Measurements from ENCODE around the gene NUDT7. TPM values are rescaled to one million over a fixed set of nuclear protein-coding genes. Genes with fewer than 3 reads are reported as not detected.

Gene NUDT7
- total RNA-seq, 2 experiments from 2014 or later, result 4.3 to 5.5 TPM

DNA sequence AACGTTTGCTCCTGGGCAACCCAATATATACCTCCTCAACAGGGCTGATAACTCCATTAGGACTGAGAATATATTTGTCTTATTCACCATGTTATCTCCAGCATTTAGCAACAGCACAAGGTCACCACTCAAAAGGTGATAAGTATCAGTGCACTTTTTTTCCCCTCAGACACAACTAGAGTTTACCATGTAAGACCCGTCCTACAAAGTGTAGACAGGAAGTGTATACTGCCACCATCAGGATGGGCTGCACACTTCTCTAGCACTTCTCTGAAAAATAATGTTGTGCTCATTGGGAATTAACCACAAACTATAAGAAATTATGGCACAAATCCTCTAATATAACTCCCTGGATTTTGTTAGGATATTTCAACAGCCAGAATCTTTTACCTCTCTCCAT, 60.4 kb downstream of the NUDT7 start:
- peaks cover 27% of the 10 kb centered on the region for H3K27me3 Mint-ChIP-seq
- H3K36me3 Mint-ChIP-seq, result no peaks in the 10 kb centered on the region
- no peaks in the 10 kb centered on the region for H3K4me1 Mint-ChIP-seq
- H3K9me3 Mint-ChIP-seq, result no peaks in the 10 kb centered on the region
- no peak for DNase-seq
- no peak overlapping the region for H3K27ac Mint-ChIP-seq
- H3K4me3 Mint-ChIP-seq, result no peak overlapping the region

DNA sequence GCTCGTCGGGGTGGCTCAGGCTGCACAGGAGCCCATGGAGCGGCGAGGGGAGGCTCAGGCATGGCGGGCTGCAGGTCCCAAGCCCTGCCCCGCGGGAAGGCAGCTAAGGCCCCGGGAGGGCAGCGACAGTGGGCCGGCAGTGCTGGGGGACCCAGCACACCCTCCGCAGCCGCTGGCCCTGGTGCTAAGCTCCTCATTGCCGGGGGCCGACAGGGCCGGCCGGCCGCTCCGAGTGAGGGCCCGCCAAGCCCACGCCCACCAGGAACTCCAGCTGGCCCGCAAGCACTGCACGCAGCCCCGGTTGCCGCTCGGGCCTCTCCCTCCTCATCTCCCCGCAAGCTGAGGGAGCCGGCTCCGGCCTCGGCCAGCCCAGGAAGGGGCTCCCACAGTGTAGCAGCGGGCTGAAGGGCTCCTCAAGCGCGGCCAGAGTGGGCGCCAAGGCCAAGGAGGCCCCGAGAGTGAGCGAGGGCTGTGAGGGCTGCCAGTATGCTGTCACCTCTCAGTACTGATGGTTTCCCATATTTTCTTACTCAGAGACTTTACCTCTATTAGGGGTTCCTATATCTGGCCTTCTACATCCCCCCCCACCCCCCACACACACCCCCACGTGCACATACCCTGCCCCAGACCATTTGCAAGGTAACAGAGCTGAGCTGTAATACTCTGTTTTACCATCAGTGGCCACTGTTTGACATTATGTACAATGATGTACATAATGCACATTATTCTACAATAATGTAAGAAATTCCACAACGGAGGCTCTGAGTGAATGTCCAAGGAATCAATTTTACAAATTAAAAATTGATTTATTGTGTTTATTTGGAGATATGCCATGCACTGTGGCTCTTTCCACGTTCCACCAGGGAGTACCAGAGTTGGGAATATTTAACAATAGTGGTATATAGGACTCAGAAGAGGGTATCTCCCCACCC, 62.4 kb downstream of the NUDT7 start:
- Mint-ChIP-seq H3K36me3 (no peaks in the 10 kb centered on the region), H3K4me3 (no peak overlapping the region), H3K4me1 (peaks cover 6% of the 10 kb centered on the region), H3K27ac (no peak overlapping the region), H3K9me3 (no peaks in the 10 kb centered on the region), H3K27me3 (peaks cover 41% of the 10 kb centered on the region)
- no peak for DNase-seq

DNA sequence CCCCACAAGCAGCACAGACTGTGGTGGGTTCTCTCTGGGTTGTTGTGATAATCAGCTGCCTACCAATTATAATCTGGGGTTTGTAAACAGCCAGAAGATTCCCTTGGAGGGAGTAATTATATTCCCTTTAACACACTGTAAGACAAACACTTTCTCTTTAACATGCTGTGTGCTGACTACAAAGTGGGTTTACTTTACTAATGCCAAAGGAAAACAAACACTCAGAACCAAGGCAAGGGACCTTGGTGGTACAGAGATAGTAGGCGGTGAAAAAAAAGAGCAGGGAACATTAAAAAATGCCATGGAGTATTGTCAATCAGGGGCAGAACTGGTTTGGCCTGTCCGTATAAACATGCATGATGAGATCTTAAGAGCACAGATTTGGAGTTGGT, 63.1 kb downstream of the NUDT7 start:
- H3K27ac Mint-ChIP-seq, result no peak overlapping the region
- no peaks in the 10 kb centered on the region for H3K9me3 Mint-ChIP-seq
- H3K36me3 Mint-ChIP-seq, result no peaks in the 10 kb centered on the region
- H3K27me3 Mint-ChIP-seq, result peaks cover 46% of the 10 kb centered on the region
- DNase-seq, result no peak
- no peak overlapping the region for H3K4me3 Mint-ChIP-seq
- H3K4me1 Mint-ChIP-seq, result peaks cover 6% of the 10 kb centered on the region

DNA sequence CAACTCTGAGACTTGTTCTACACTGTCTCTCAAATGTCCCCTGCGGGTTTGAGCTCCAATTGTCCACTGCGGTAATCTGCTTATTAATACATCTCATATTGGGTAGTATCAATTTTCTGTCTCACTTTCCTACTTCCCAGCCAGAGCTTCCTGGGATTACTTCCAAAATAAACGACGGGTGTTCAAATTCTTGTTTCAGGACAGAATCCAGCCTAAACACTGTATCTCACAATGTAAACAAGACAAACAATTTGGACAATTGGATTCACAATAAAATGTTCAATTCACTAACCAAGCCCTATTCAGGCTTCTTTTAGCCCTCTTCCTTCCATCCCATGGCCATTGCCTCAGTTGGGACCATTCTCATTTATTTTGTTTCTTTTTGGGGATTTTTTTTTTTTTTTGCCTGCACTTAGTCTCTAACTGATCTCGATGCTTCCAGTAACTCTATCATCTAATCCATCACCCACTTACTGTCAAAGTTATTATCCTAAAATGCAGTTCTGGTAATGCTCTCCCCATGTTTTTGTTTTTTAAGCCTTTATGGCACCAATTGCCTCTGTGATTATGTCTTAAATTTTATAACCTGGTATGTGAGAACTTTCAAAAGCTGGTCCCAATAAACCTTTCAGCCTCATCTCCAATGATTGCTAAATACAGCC, 64.0 kb downstream of the NUDT7 start:
- H3K27me3 Mint-ChIP-seq, result peaks cover 56% of the 10 kb centered on the region
- H3K9me3 Mint-ChIP-seq, result no peaks in the 10 kb centered on the region
- no peak overlapping the region for H3K4me3 Mint-ChIP-seq
- no peak for DNase-seq
- H3K36me3 Mint-ChIP-seq, result no peaks in the 10 kb centered on the region
- no peak overlapping the region for H3K27ac Mint-ChIP-seq
- H3K4me1 Mint-ChIP-seq, result peaks cover 6% of the 10 kb centered on the region

DNA sequence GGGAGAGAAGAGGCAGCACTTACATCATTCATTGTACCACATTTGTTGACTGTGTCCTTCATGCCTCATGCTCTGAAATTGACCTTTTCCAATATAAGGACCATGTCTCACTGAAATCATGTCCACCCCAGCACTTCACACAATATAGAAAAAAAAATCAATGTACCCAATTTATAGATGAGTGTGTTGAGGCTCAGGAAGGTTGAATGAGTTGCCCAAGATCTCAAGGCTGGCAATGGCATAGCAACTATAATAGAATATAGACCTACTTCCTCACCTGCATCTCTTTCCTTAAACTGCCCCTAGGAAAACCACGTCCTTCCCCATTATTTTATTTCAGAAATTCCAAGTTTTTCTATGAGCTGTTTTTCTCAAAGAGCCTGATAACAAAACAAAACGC, 65.1 kb downstream of the NUDT7 start:
- H3K36me3 Mint-ChIP-seq, result no peaks in the 10 kb centered on the region
- peaks cover 67% of the 10 kb centered on the region for H3K27me3 Mint-ChIP-seq
- no peak overlapping the region for H3K4me3 Mint-ChIP-seq
- H3K9me3 Mint-ChIP-seq, result no peaks in the 10 kb centered on the region
- H3K4me1 Mint-ChIP-seq, result peaks cover 6% of the 10 kb centered on the region
- no peak for DNase-seq
- no peak overlapping the region for H3K27ac Mint-ChIP-seq

DNA sequence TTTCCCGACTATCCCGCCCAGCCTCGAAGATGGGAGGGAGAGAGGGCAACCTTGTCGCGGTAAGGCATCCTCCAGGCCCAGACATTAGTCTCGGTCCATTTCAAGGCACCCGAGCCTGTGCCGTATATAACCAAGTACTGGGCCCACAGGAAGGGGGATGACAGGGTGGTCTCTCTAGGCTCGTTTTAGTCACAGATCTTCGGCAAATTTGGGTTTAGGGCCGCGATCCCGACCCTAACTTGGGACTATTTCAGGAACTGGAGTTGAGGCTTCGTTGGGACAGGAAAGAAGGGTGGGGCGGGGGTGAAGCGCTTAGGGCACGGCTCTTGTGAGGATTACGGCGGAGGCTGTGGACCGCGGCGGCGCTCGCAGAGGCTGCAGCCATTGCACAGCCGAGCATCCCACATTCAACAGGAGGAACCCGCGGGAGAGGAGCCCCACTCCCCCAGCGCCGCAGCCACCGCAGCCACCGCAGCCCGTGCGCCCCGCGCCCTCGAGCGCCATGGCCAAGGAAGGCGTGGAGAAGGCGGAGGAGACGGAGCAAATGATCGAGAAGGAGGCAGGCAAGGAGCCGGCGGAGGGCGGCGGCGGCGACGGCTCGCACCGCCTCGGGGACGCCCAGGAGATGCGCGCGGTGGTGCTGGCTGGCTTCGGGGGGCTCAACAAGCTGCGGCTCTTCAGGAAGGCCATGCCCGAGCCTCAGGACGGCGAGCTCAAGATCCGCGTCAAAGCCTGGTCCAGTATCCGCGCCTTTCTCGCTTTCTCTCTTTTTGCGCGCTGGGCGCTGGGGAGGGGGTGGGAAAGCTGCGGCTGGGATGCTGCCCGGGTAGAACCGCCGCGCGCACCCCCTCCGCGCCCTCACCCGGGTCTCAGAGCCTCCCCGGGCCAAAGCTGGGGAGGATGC, 66.1 kb downstream of the NUDT7 start, which contains the start of gene VAT1L:
VAT1L (plus strand) TSS at position 384 of the 904 bp plus-strand sequence; CDS start at position 503, 119 bp downstream.
- Mint-ChIP-seq H3K9me3 (no peaks in the 10 kb centered on the region), H3K4me3 (peak within 1 kb of the TSS; percentile 67), H3K4me1 (peaks cover 6% of the 10 kb centered on the region), H3K36me3 (no peaks in the 10 kb centered on the region), H3K27me3 (peaks cover 67% of the 10 kb centered on the region), H3K27ac (no peak within 1 kb of the TSS)
- peak; percentile 9 for DNase-seq

DNA sequence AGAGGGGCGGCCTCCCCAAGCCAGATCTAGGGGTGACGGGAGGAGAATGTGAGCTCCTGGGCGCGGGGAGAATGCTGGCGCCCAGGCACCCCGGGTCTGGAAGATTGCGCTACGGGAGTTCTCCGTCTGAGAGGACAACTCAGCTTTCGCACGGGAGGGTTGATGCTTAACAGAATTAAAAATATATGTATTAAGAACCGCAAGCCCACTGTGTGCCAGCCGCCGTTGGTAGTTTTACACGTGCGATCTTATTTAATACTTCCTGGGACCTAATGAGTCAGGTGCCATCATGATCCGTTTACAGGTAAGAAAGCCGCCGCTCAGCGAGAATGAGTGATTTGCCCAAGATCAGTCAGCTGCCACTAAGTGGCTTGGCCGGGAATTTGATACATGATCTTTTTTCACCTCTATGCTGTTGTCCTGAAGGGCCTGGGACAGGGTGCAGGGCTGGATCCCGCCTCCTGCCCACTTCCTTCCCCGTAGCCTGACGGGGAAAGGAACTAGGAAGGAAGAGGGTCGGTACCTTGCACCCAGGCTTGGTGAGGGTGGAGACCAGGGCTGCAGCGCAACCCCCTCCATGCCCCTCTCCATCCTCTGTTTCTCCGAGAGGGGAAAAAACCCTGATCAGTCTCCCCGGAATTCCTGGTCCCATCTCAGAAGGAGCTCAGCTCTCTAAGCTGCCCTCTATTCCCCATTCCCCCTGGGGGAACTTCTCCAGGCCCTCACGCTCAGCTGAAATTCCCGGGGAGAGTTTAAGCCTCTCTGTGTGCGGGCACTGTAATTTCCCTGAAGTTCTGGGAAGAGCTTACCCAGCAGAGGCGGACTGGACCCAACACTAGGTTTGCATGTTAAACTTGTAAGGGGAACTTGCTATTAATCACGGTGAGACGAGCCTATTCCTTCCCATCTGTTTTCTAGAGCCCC, 67.0 kb downstream of the NUDT7 start:
- peaks cover 67% of the 10 kb centered on the region for H3K27me3 Mint-ChIP-seq
- no peak overlapping the region for H3K27ac Mint-ChIP-seq
- no peak overlapping the region for H3K4me3 Mint-ChIP-seq
- peaks cover 6% of the 10 kb centered on the region for H3K4me1 Mint-ChIP-seq
- H3K9me3 Mint-ChIP-seq, result no peaks in the 10 kb centered on the region
- no peak for DNase-seq
- H3K36me3 Mint-ChIP-seq, result no peaks in the 10 kb centered on the region

DNA sequence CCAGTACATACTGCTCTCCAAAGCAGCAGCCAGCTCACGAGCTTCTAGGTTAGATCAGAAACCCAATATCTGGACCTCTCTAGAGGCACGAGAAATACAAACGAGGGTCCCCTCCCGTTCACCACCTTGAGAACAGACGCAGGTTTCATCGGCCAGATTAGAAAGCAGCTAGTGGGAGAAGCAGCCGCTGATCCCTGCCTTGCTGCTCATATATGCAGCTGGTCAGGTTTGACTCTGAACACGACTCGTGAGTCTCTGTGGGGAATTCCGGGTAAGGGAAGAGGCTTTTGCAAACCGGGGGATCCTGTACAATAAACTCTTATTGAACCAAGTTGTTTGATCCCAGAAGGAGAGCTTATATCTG, 67.7 kb downstream of the NUDT7 start:
- no peak for DNase-seq
- Mint-ChIP-seq H3K36me3 (no peaks in the 10 kb centered on the region), H3K4me1 (peaks cover 6% of the 10 kb centered on the region), H3K4me3 (no peak overlapping the region), H3K27me3 (peaks cover 67% of the 10 kb centered on the region), H3K27ac (no peak overlapping the region), H3K9me3 (no peaks in the 10 kb centered on the region)

DNA sequence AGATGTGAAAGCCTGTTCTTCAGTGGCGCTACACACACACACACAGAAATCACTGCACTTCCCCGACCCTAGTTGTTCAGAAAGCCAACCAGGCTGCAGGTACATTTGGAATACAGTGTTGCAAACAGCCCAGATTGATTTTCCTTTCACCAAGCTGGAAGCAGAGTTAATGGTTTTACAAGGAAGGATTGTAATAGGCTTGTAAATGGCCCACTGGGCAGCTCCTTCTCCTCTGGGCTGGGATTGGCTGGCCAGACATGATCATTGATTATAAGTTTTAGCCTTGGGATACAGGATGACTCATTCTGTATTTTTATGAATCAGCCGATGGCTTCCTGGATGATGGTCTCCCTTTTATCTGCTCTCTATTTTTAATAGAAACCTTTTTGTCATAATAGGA, 68.6 kb downstream of the NUDT7 start:
- no peak for DNase-seq
- H3K27me3 Mint-ChIP-seq, result peaks cover 62% of the 10 kb centered on the region
- no peaks in the 10 kb centered on the region for H3K36me3 Mint-ChIP-seq
- no peak overlapping the region for H3K27ac Mint-ChIP-seq
- no peaks in the 10 kb centered on the region for H3K9me3 Mint-ChIP-seq
- no peak overlapping the region for H3K4me3 Mint-ChIP-seq
- H3K4me1 Mint-ChIP-seq, result peaks cover 6% of the 10 kb centered on the region

Other genes starting within 250 kb of the NUDT7 start
- not detected for gene VAT1L, start 66.0 kb downstream of the NUDT7 start, total RNA-seq